Measurements from ENCODE around the gene RNF208. TPM values are rescaled to one million over a fixed set of nuclear protein-coding genes. Genes with fewer than 3 reads are reported as not detected.
A peak's percentile ranks its signal among the peaks of the same experiment; 100 is the strongest.

Gene RNF208
- total RNA-seq, 2 donors from 2014 or later, result 10.5 to 15.6 TPM

DNA sequence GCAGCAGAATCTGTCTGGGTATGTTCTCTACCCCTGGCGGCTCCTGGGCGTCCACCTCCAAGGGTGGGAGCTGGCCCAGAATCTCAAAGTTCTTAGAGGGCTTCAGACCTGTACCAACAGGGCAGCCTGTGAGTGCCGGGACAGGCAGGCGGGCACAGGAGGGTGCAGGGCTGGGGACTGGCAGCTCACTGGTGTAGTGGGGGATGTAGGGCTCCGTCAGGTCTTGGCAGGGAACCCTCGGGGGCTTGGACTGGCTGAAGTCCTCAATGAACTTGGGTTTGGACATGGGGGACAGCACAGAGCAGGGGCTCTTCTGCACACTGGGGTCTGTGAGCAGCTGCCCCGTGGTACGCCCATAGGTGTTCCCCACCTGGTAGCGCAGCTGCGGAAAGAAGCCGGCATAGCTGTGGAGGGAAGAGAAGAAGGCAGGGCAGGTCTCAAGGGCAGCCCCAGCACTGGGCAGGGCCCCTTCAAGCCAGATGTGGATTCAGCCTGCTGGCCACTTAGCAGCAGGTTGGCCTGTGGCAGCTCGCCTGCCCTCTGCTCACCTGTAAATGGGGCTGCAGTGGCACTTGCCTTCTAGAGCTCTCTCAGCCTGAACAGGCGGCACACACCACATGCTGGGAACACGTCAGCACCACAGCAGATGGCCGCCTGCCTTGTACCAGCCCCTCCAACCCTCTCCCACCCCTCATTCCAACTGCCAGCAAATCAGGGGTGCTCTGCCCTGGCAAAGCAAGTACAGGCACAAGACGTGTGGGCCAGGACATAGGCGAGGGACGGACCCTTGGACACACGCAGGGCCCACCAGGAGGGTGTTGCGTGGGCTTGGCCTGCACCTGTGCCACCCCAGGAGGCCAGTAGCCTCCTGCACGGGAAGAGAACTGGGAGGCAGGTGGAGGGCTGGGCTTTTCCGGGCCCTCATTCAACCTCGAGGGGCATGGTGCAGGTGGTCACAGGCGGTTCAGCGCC, 23.7 kb upstream of the RNF208 start:
- Mint-ChIP-seq H3K36me3 (ENCODE audit: low read depth) (peaks cover 19% of the 10 kb centered on the region), H3K9me3 (no peaks in the 10 kb centered on the region), H3K27ac (no peak overlapping the region), H3K4me3 (no peak overlapping the region), H3K27me3 (ENCODE audit: insufficient read depth) (peaks cover 4% of the 10 kb centered on the region), H3K4me1 (peaks cover 43% of the 10 kb centered on the region)
- H3K4me1 ChIP-seq (ENCODE audit: control insufficient read depth, insufficient read depth, low read length), result peaks cover 14% of the 10 kb centered on the region
- TF ChIP-seq, protein P1, sequence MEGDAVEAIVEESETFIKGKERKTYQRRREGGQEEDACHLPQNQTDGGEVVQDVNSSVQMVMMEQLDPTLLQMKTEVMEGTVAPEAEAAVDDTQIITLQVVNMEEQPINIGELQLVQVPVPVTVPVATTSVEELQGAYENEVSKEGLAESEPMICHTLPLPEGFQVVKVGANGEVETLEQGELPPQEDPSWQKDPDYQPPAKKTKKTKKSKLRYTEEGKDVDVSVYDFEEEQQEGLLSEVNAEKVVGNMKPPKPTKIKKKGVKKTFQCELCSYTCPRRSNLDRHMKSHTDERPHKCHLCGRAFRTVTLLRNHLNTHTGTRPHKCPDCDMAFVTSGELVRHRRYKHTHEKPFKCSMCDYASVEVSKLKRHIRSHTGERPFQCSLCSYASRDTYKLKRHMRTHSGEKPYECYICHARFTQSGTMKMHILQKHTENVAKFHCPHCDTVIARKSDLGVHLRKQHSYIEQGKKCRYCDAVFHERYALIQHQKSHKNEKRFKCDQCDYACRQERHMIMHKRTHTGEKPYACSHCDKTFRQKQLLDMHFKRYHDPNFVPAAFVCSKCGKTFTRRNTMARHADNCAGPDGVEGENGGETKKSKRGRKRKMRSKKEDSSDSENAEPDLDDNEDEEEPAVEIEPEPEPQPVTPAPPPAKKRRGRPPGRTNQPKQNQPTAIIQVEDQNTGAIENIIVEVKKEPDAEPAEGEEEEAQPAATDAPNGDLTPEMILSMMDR (conservative IDR thresholded peaks at IDR 0.05), result no peak
- no peaks in the 10 kb centered on the region for H3K27me3 ChIP-seq (ENCODE audit: control insufficient read depth, insufficient read depth, low read length, poor library complexity, severe bottlenecking)
- peaks cover 22% of the 10 kb centered on the region for H3K36me3 ChIP-seq (ENCODE audit: control insufficient read depth, insufficient read depth, low read length)
- H3K4me3 ChIP-seq (ENCODE audit: low read length), result no peak overlapping the region
- WGBS, 2 experiments (ENCODE audit: insufficient coverage in 1 of 2, insufficient read length in 1 of 2), result 91 to 98% methylated on average over 13 to 25 of the region's 25 CpGs
- DNase-seq, result peak; percentile 55
- H3K27ac ChIP-seq (ENCODE audit: low read depth, low read length), result no peak overlapping the region
- H3K9me3 ChIP-seq (ENCODE audit: control insufficient read depth, low read length), result no peaks in the 10 kb centered on the region
- no peak overlapping the region for H3K9ac ChIP-seq (ENCODE audit: extremely low read depth, low read length, poor library complexity, severe bottlenecking)

DNA sequence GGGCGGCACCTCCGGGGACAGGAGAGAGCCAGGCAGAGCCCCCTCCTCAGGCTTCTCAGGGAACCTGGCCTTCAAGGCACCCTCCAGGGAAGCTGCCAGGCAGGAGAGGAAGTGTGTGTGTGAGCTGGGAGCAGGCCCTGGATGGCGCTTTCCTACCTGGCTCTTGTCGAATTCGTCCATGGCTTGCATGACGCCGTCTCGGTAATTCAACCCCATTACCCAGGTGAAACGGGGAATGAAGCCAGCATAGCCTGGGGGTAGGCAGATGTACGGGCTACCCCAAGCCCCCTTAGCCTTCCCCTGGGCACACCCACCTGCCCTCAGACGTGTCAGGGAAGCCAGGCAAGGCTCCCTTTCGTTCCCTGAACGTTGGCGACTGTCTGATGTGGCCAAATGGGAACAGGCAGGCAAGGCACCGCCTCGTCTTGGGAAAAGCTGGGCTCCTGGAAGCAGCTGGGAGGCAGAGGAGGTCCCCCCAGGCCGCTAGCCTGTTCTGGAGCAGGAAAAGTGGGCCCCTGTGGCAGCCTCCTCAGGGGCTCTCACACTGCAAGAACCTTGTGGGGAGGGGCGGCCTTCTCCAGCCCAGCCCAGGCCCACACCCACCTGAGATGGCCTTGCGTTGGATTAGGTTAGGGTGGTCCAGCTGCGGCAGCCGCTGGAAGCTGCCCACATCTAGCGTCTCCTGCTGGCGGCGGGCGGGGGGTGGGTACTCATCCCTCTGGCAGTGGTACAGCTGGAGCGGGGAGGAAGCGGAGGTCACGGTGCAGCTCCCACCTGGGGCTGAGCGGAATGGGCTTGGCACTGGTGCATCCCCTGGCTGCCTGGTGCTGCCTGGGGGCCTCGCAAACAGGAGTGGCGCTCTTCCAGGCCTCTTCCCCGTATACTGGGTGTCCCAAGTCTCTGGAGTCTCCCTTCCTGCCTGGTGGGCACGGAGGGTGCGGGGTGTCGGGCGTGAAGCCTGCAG, 22.7 kb upstream of the RNF208 start:
- H3K27ac ChIP-seq (ENCODE audit: low read depth, low read length), result no peak overlapping the region
- TF ChIP-seq, protein P1 (conservative IDR thresholded peaks at IDR 0.05), result no peak
- no peak overlapping the region for H3K9ac ChIP-seq (ENCODE audit: extremely low read depth, low read length, poor library complexity, severe bottlenecking)
- no peaks in the 10 kb centered on the region for H3K9me3 Mint-ChIP-seq
- H3K4me3 Mint-ChIP-seq, result peak overlapping the region; percentile 85
- peaks cover 37% of the 10 kb centered on the region for H3K4me1 Mint-ChIP-seq
- H3K36me3 Mint-ChIP-seq (ENCODE audit: low read depth), result peaks cover 19% of the 10 kb centered on the region
- H3K9me3 ChIP-seq (ENCODE audit: control insufficient read depth, low read length), result no peaks in the 10 kb centered on the region
- H3K4me3 ChIP-seq (ENCODE audit: low read length), result peak overlapping the region; percentile 92
- H3K27ac Mint-ChIP-seq, result peak overlapping the region; percentile 70
- 77 to 82% methylated on average over 31 to 36 of the region's 36 CpGs for WGBS, 2 experiments (ENCODE audit: insufficient coverage in 1 of 2, insufficient read length in 1 of 2)
- peaks cover 4% of the 10 kb centered on the region for H3K27me3 Mint-ChIP-seq (ENCODE audit: insufficient read depth)
- H3K36me3 ChIP-seq (ENCODE audit: control insufficient read depth, insufficient read depth, low read length), result peaks cover 22% of the 10 kb centered on the region
- peak; percentile 76 for DNase-seq
- no peaks in the 10 kb centered on the region for H3K27me3 ChIP-seq (ENCODE audit: control insufficient read depth, insufficient read depth, low read length, poor library complexity, severe bottlenecking)
- peaks cover 14% of the 10 kb centered on the region for H3K4me1 ChIP-seq (ENCODE audit: control insufficient read depth, insufficient read depth, low read length)

Measured in endodermal cell (in vitro differentiated cells).